Measurements from ENCODE around the gene LIMK2.
A peak's percentile ranks its signal among the peaks of the same experiment; 100 is the strongest.

Gene LIMK2

DNA sequence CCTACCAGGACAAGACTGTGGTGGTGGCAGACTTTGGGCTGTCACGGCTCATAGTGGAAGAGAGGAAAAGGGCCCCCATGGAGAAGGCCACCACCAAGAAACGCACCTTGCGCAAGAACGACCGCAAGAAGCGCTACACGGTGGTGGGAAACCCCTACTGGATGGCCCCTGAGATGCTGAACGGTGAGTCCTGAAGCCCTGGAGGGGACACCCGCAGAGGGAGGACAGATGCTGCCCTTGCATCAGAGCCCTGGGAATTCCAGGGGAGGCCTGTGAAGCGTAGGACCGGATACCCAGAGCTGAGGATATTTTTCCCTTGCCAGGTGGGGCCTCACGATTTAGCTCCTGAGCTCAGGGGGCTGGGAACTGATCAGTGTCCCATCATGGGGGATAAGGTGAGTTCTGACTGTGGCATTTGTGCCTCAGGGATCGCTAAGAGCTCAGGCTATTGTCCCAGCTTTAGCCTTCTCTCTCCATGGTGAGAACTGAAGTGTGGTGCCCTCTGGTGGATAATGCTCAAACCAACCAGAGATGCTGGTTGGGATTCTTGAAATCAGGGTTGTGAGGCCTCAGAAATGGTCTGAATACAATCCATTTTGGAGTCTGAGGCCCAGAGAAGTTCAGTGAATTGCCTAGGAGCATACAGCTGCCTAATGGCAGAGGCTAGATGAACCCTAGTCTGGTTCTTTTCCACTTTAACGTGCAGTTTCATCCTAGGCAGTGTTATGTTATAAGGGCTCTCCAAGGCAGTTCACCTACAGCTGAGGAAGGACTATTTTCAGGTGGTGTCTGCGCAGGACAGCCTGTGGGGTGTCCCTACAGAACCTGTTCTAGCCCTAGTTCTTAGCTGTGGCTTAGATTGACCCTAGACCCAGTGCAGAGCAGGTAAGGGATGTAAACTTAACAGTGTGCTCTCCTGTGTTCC, 60.7 kb downstream of the LIMK2 start:
- DNase-seq (ENCODE audit: low spot score) = peak; percentile 69

DNA sequence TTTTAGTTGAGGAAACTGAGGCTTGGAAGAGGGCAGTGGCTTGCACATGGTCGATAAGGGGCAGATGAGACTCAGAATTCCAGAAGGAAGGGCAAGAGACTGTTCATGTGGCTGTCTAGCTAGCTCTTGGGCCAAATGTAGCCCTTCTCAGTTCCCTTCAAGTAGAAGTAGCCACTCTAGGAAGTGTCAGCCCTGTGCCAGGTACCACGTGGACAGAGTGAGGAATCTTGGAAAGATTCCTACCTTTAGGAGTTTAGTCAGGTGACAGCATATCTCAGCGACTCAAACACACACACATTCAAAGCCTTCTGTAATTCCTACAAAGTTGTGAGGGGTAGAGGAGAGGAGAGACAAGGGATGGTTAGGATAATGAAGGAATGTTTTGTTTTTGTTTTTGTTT, 61.9 kb downstream of the LIMK2 start:
- no peak for DNase-seq (ENCODE audit: low spot score)

DNA sequence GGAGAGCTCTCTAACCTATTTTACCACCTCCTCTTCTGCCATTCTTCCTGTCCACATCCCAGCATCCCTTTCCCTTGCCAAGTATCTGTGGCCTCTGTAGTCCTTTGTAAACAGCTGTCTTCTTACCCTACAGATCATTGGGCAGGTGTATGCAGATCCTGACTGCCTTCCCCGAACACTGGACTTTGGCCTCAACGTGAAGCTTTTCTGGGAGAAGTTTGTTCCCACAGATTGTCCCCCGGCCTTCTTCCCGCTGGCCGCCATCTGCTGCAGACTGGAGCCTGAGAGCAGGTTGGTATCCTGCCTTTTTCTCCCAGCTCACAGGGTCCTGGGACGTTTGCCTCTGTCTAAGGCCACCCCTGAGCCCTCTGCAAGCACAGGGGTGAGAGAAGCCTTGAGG, 62.9 kb downstream of the LIMK2 start:
- no peak for DNase-seq (ENCODE audit: low spot score)

DNA sequence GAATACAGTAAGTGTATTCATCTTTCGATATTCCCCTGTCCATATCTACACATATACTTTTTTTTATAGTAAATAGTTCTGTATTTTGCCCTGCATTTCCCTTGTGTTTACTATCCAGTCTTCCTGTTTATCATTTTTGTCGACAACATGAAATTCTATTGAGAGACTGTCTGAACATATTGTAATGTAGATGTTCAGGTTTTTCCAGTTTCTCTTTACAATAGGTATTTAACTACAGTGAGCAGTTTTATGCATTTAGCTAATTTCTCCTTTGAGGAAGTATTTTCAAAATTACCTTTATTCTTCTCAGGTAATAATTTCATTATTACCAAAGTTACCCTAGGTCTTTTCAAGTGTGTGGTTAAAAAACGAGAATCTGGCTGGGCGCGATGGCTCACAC, 63.5 kb downstream of the LIMK2 start:
- no peak for DNase-seq (ENCODE audit: low spot score)

DNA sequence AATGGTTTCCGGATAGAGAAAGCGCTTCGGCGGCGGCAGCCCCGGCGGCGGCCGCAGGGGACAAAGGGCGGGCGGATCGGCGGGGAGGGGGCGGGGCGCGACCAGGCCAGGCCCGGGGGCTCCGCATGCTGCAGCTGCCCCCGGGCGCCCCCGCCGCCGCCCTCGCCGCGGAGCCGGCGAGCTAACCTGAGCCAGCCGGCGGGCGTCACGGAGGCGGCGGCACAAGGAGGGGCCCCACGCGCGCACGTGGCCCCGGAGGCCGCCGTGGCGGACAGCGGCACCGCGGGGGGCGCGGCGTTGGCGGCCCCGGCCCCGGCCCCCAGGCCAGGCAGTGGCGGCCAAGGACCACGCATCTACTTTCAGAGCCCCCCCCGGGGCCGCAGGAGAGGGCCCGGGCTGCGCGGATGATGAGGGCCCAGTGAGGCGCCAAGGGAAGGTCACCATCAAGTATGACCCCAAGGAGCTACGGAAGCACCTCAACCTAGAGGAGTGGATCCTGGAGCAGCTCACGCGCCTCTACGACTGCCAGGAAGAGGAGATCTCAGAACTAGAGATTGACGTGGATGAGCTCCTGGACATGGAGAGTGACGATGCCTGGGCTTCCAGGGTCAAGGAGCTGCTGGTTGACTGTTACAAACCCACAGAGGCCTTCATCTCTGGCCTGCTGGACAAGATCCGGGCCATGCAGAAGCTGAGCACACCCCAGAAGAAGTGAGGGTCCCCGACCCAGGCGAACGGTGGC, 64.5 kb downstream of the LIMK2 start:
- no peak for DNase-seq (ENCODE audit: low spot score)

DNA sequence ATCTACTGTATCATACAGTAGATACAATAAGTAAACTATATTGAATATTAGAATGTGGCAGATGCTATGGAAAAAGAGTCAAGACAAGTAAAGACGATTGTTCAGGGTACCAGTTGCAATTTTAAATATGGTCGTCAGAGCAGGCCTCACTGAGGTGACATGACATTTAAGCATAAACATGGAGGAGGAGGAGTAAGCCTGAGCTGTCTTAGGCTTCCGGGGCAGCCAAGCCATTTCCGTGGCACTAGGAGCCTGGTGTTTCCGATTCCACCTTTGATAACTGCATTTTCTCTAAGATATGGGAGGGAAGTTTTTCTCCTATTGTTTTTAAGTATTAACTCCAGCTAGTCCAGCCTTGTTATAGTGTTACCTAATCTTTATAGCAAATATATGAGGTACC, 65.6 kb downstream of the LIMK2 start:
- DNase-seq (ENCODE audit: low spot score) = no peak

DNA sequence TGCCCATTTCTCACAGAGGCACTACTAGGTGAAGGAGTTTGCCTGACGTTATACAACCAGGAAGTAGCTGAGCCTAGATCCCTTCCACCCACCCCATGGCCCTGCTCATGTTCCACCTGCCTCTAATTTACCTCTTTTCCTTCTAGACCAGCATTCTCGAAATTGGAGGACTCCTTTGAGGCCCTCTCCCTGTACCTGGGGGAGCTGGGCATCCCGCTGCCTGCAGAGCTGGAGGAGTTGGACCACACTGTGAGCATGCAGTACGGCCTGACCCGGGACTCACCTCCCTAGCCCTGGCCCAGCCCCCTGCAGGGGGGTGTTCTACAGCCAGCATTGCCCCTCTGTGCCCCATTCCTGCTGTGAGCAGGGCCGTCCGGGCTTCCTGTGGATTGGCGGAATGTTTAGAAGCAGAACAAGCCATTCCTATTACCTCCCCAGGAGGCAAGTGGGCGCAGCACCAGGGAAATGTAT, 66.1 kb downstream of the LIMK2 start:
- no peak for DNase-seq (ENCODE audit: low spot score)

DNA sequence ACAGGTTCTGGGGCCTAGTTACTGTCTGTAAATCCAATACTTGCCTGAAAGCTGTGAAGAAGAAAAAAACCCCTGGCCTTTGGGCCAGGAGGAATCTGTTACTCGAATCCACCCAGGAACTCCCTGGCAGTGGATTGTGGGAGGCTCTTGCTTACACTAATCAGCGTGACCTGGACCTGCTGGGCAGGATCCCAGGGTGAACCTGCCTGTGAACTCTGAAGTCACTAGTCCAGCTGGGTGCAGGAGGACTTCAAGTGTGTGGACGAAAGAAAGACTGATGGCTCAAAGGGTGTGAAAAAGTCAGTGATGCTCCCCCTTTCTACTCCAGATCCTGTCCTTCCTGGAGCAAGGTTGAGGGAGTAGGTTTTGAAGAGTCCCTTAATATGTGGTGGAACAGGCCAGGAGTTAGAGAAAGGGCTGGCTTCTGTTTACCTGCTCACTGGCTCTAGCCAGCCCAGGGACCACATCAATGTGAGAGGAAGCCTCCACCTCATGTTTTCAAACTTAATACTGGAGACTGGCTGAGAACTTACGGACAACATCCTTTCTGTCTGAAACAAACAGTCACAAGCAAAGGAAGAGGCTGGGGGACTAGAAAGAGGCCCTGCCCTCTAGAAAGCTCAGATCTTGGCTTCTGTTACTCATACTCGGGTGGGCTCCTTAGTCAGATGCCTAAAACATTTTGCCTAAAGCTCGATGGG, 66.7 kb downstream of the LIMK2 start:
- no peak for DNase-seq (ENCODE audit: low spot score)

DNA sequence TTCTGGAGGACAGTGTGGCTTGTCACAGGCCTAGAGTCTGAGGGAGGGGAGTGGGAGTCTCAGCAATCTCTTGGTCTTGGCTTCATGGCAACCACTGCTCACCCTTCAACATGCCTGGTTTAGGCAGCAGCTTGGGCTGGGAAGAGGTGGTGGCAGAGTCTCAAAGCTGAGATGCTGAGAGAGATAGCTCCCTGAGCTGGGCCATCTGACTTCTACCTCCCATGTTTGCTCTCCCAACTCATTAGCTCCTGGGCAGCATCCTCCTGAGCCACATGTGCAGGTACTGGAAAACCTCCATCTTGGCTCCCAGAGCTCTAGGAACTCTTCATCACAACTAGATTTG, 67.2 kb downstream of the LIMK2 start:
- DNase-seq (ENCODE audit: low spot score) = no peak

DNA sequence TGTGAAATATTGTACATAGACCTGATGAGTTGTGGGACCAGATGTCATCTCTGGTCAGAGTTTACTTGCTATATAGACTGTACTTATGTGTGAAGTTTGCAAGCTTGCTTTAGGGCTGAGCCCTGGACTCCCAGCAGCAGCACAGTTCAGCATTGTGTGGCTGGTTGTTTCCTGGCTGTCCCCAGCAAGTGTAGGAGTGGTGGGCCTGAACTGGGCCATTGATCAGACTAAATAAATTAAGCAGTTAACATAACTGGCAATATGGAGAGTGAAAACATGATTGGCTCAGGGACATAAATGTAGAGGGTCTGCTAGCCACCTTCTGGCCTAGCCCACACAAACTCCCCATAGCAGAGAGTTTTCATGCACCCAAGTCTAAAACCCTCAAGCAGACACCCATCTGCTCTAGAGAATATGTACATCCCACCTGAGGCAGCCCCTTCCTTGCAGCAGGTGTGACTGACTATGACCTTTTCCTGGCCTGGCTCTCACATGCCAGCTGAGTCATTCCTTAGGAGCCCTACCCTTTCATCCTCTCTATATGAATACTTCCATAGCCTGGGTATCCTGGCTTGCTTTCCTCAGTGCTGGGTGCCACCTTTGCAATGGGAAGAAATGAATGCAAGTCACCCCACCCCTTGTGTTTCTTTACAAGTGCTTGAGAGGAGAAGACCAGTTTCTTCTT, 67.9 kb downstream of the LIMK2 start:
- DNase-seq (ENCODE audit: low spot score) = no peak

DNA sequence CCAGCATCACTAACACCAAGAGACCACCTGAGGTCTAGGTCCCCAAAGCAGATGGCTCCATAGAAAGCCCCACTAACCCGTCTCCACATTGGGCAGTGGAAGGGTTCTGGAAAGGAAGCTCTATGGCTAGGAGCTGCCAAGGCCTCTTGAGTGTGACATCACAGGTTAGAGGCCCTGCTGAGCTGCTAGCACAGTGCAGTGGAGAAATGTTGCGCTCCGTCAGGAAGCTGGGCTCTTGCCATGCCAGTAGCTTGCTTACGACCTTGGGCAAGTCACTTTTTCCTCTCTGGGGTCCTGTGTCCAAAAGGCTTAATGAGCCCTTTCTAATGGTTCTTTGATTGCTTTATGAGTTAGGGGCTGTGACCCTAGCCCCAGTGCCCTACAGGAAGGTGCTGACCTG, 69.6 kb downstream of the LIMK2 start:
- no peak for DNase-seq (ENCODE audit: low spot score)

DNA sequence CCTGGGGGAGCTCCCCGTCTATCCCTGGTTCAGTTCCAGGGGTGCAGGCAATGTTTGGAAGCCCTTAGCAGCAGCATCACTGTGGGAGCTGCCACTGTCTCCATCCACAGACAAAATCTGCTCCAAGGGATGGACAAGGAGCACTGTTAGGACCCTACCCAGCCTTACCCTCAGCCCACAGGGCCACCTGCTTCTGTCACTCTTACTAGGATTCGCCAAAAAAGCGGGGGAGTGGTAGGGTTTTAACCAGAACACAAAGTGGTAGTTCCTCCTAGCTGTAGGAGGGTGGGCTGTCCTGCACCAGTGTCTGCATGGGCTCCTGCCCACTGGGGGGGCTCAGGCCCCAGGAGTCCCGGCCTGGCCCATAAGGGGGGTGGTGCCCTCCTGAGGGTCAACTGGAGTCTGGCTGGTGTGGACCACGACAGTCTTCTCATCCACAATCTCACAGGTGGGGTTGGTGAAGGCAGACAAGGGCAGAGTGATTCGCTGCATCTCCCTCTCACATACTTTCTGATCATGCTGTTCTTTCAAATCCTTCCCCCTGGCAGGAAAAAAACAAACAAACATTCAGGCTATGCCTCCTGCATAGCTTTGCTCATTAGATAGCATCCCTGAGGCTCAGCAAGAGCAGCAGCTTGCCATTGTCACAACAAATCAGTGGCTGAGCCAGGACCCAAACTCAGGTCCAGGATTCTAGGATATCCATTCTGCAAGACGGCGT, 70.8 kb downstream of the LIMK2 start:
- DNase-seq (ENCODE audit: low spot score) = no peak

DNA sequence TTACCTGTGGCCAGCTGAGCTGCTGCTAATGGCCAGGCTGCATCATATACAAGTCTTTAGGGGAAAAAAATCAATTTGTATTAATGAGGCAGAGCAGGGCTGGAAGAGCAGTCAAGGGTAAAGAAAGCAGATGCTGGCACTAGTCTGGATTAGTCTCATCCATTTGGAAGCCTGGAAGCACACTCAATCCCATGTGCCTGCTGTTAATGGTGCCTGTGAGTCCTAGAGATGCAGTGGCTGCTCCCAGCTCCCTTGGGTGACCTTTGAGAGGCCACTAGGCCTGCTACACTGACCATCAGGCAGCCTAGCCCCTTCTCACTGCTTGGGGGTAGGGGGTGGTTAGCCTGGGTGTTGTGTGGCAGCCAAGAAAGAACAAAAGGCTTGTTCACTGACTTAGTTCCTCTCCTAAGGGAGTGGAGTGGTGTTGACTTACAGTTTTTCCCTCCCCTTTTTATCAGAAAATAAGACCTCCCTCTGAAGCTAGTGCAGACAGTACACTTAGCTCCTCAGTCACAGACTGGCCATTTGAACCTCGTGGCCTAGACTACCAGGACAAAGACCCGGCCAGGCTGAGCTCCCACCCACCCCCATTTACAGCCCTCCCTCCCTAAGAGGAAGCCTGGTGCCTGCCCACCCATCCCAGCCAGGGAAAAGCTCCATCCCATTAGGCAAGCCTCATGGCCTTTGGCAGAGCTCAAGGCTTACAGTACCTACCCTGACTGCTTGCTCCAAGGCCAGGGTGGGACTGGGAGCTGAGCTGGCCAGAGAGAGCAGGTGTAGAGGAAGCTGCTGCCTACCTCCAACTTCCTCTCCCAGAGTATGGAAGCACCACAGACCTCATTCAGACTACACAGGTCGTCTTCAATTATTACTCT, 72.4 kb downstream of the LIMK2 start:
- no peak for DNase-seq (ENCODE audit: low spot score)

DNA sequence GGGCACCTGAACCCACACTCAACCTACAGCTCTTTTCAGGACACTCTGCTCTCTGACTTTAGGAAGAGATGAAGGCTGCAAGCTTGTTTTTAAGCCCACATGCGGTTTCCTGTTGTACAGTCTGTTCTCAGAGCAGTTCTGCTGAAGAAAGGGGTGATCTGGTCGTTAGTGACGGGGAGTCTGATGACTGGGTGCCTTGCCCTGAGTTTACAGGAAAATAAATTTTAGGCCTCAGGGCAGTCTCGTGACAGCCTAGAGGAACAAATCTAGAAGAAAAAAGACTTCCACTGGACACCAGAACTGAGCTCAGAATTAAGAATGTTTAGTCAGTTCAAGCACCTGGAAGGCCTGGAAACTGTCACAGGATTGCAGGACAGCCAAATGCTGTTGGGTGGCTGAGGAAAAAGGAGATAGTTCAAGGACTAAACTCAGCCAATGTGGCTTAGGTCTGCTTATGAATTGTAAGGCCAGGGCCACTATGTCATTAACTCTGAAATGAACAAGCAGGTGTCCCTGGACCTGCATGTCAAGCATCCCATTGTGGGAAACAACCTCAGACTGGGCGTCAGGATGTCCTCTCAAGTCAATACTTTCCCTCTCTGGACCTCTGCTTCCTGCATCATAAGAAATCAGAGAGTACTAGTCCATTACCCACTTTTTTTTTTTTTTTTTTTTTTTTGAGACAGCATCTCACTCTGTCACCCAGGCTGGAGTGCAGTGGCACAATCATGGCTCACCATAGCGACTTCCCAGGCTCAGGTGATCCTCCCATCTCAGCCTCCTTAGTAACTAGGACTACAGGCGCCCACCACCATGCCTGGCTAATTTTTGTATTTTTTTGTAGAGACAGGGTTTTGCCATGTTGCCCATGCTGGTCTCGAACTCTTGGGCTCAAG, 74.5 kb downstream of the LIMK2 start:
- no peak for DNase-seq (ENCODE audit: low spot score)

DNA sequence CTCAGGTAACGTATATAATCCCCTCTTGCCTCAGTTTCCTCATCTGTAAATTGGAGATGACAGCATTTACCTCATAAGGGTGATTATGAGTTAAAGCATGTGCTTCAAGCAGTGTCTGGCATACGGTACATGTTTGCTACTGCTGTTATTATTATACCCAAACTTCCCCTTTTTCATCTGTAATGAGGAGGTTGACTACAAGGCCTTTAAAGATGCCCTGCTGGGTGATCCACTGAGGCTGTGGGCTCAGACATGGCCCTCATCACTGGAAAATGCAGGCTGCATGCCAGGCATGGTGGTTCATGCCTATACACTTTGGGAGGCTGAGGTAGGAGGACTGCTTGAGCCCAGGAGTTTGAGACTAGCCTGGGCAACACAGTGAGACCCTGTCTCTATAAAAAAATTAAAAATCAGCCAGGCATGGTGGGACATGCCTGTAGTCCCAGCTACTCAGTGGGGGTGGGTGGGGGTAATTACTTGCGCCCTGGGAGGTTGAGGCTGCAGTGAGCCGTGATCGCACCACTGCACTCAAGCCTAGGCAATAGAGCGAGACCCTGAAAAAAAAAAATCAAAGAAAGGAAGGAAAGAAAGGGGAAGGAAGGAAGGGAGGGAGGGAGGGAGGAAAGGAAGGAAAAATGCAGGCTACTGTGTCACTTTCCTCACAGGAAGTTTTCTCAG, 75.9 kb downstream of the LIMK2 start:
- no peak for DNase-seq (ENCODE audit: low spot score)

DNA sequence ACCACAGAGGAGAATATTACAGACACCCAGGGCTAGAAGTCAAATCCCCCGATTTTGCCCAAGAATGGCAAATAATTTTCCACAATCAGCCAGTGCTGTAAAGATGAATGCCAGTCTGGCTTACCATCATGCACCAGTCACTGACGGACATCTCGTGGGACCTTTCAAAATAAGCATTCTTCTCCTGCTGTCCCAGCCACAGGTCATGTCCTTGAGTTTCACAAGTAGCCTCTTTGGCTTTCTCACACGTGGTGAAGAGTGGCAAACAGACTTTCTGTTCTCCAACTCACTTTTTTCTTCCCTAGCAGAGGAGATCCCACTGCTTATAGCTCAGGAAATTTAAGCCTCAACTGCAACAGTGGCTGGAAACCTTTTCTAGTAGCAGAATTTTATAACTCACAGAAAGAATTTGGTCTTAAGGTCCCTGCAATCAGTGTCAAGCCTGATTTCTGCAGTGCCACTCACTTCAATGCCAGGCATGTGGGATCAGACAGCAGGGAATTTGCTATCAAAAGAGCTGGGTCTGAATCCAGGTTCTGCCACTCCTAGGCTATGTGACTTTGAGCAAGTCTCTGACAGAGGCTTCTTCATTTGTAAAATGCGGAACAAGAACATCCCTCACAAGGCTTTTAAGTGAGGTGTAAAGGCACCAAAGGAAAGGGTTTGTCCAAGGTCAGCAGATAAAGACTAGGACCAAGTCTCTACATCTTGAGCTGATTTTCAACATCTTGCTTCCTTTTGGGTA, 76.6 kb downstream of the LIMK2 start:
- no peak for DNase-seq (ENCODE audit: low spot score)

DNA sequence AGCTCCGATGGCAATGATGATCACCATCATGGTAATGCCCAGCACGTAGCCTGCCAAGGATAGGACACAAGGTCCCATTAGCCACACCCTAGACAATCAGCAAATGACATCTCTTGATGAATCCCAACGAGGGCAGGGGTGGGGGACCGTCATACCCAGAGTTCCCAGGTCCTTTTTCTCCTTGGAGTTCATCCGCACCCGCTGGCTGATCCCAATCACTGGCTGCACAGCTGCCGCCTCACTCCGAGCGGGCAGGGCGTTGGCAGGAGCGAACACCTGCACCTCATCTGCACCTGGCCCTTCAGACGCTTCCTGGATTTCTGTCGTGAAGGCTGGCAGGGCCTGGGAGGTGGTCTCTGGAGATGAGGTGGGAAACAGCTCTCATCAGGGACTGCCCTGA, 77.2 kb downstream of the LIMK2 start:
- DNase-seq (ENCODE audit: low spot score) = no peak
